ENCODE results near the gene IQSEC3. TPM values are rescaled to one million over a fixed set of nuclear protein-coding genes. Genes with fewer than 3 reads are reported as not detected.
A peak's percentile ranks its signal among the peaks of the same experiment; 100 is the strongest.
"Not testable (repeated sequence)": the region's sequence is repeated elsewhere in the genome, so short reads cannot be mapped to it uniquely, and the experiment has no call there.

Gene IQSEC3
- total RNA-seq, 1 donor from 2014 or later, result 1.3 TPM

- H3K4me3 ChIP-seq (ENCODE audit: low read depth, low read length), result no peak overlapping the region
- DNase-seq (ENCODE audit: low read depth), result no peak
- TF ChIP-seq CTCF (conservative IDR thresholded peaks at IDR 0.05; ENCODE audit: low read depth, low read length), result no peak
Measured at GRCh38 chr12:211639-212414, 145.3 kb downstream of the IQSEC3 start.

- no peak for TF ChIP-seq CTCF (conservative IDR thresholded peaks at IDR 0.05; ENCODE audit: low read depth, low read length)
- no peak for DNase-seq (ENCODE audit: low read depth)
- peak overlapping the region; percentile 40 for H3K4me3 ChIP-seq (ENCODE audit: low read depth, low read length)
Measured at GRCh38 chr12:212415-212714, 145.8 kb downstream of the IQSEC3 start.

GRCh38 chr12:212715-213526, 146.4 kb downstream of the IQSEC3 start:
- DNase-seq (ENCODE audit: low read depth), result peak; percentile 37
- TF ChIP-seq CTCF (conservative IDR thresholded peaks at IDR 0.05; ENCODE audit: low read depth, low read length), result no peak
- peak overlapping the region; percentile 40 for H3K4me3 ChIP-seq (ENCODE audit: low read depth, low read length)

- no peak for DNase-seq (ENCODE audit: low read depth)
- peak overlapping the region; percentile 40 for H3K4me3 ChIP-seq (ENCODE audit: low read depth, low read length)
- TF ChIP-seq CTCF (conservative IDR thresholded peaks at IDR 0.05; ENCODE audit: low read depth, low read length), result no peak
Measured at GRCh38 chr12:213527-213932, 147.0 kb downstream of the IQSEC3 start.

- peak within 1 kb of the TSS; percentile 40 for H3K4me3 ChIP-seq (ENCODE audit: low read depth, low read length)
- TF ChIP-seq CTCF (conservative IDR thresholded peaks at IDR 0.05; ENCODE audit: low read depth, low read length), result no peak
- DNase-seq (ENCODE audit: low read depth), result no peak
Measured at GRCh38 chr12:214003-214741, 147.6 kb downstream of the IQSEC3 start, which contains the start of gene SLC6A12. SLC6A12 (minus strand) TSS chr12:214157; CDS start chr12:209986, 4,171 bp downstream.

- TF ChIP-seq CTCF (conservative IDR thresholded peaks at IDR 0.05; ENCODE audit: low read depth, low read length), result no peak
- no peak overlapping the region for H3K4me3 ChIP-seq (ENCODE audit: low read depth, low read length)
- DNase-seq (ENCODE audit: low read depth), result no peak
Measured at GRCh38 chr12:215116-215515, 148.5 kb downstream of the IQSEC3 start.

- DNase-seq (ENCODE audit: low read depth); H3K4me3 ChIP-seq (ENCODE audit: low read depth, low read length): not testable (repeated sequence)
Measured at GRCh38 chr12:217029-217428, 150.5 kb downstream of the IQSEC3 start.

Measured in epithelial cell of proximal tubule (primary cell).